ENCODE results near the gene MYO3B. TPM values are rescaled to one million over a fixed set of nuclear protein-coding genes. Genes with fewer than 3 reads are reported as not detected.
"Not testable (repeated sequence)": the region's sequence is repeated elsewhere in the genome, so short reads cannot be mapped to it uniquely, and the experiment has no call there.

MYO3B gene
- total RNA-seq, 1 donor from 2014 or later = not detected

- peaks cover 2% of the 10 kb centered on the region for H3K36me3 Mint-ChIP-seq (ENCODE audit: insufficient read depth)
- H3K4me3 Mint-ChIP-seq (ENCODE audit: low read depth) = no peak overlapping the region
These were observed 80.4 kb downstream of the MYO3B start for GRCh38 chr2:170258382-170258781.

GRCh38 chr2:170260188-170260587 lies 82.2 kb downstream of the MYO3B start:
- Mint-ChIP-seq H3K4me3 (ENCODE audit: low read depth) (no peak overlapping the region), H3K36me3 (ENCODE audit: insufficient read depth) (peaks cover 2% of the 10 kb centered on the region), H3K27me3 (no peaks in the 10 kb centered on the region), H3K4me1 (ENCODE audit: low read depth) (peaks cover 2% of the 10 kb centered on the region), H3K9me3 (ENCODE audit: low read depth) (peaks cover 48% of the 10 kb centered on the region), H3K27ac (no peak overlapping the region)
- DNase-seq (ENCODE audit: low spot score, unreplicated experiment) = no peak
- TF ChIP-seq, protein P1, sequence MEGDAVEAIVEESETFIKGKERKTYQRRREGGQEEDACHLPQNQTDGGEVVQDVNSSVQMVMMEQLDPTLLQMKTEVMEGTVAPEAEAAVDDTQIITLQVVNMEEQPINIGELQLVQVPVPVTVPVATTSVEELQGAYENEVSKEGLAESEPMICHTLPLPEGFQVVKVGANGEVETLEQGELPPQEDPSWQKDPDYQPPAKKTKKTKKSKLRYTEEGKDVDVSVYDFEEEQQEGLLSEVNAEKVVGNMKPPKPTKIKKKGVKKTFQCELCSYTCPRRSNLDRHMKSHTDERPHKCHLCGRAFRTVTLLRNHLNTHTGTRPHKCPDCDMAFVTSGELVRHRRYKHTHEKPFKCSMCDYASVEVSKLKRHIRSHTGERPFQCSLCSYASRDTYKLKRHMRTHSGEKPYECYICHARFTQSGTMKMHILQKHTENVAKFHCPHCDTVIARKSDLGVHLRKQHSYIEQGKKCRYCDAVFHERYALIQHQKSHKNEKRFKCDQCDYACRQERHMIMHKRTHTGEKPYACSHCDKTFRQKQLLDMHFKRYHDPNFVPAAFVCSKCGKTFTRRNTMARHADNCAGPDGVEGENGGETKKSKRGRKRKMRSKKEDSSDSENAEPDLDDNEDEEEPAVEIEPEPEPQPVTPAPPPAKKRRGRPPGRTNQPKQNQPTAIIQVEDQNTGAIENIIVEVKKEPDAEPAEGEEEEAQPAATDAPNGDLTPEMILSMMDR (IDR thresholded peaks at IDR 0.05; ENCODE audit: unreplicated experiment) = no peak

More at GRCh38 chr2:170258382-170258781, 80.4 kb downstream of the MYO3B start:
- no peaks in the 10 kb centered on the region for H3K27me3 Mint-ChIP-seq
- no peak for DNase-seq (ENCODE audit: low spot score, unreplicated experiment)
- peaks cover 4% of the 10 kb centered on the region for H3K4me1 Mint-ChIP-seq (ENCODE audit: low read depth)
- H3K9me3 Mint-ChIP-seq (ENCODE audit: low read depth) = peaks cover 37% of the 10 kb centered on the region
- H3K27ac Mint-ChIP-seq = no peak overlapping the region
- TF ChIP-seq, protein P1 (IDR thresholded peaks at IDR 0.05; ENCODE audit: unreplicated experiment) = no peak

- Mint-ChIP-seq H3K36me3 (ENCODE audit: insufficient read depth) (peaks cover 2% of the 10 kb centered on the region), H3K27me3 (no peaks in the 10 kb centered on the region), H3K9me3 (ENCODE audit: low read depth) (peaks cover 48% of the 10 kb centered on the region), H3K27ac (no peak overlapping the region), H3K4me1 (ENCODE audit: low read depth) (peaks cover 2% of the 10 kb centered on the region), H3K4me3 (ENCODE audit: low read depth) (no peak overlapping the region)
- DNase-seq (ENCODE audit: low spot score, unreplicated experiment) = no peak
- TF ChIP-seq, protein P1 (IDR thresholded peaks at IDR 0.05; ENCODE audit: unreplicated experiment) = no peak
These were observed 83.6 kb downstream of the MYO3B start for GRCh38 chr2:170261566-170261965.

- H3K4me1 Mint-ChIP-seq (ENCODE audit: low read depth) = peaks cover 2% of the 10 kb centered on the region
- no peaks in the 10 kb centered on the region for H3K27me3 Mint-ChIP-seq
- no peak for DNase-seq (ENCODE audit: low spot score, unreplicated experiment)
- peaks cover 2% of the 10 kb centered on the region for H3K36me3 Mint-ChIP-seq (ENCODE audit: insufficient read depth)
- peaks cover 41% of the 10 kb centered on the region for H3K9me3 Mint-ChIP-seq (ENCODE audit: low read depth)
- TF ChIP-seq, protein P1 (IDR thresholded peaks at IDR 0.05; ENCODE audit: unreplicated experiment) = no peak
- no peak overlapping the region for H3K27ac Mint-ChIP-seq
- no peak overlapping the region for H3K4me3 Mint-ChIP-seq (ENCODE audit: low read depth)
These were observed 84.4 kb downstream of the MYO3B start for GRCh38 chr2:170262343-170262742.

- Mint-ChIP-seq H3K36me3 (ENCODE audit: insufficient read depth) (peaks cover 2% of the 10 kb centered on the region), H3K27me3 (no peaks in the 10 kb centered on the region), H3K4me1 (ENCODE audit: low read depth) (no peaks in the 10 kb centered on the region), H3K4me3 (ENCODE audit: low read depth) (no peak overlapping the region), H3K9me3 (ENCODE audit: low read depth) (peaks cover 37% of the 10 kb centered on the region), H3K27ac (no peak overlapping the region)
- TF ChIP-seq, protein P1 (IDR thresholded peaks at IDR 0.05; ENCODE audit: unreplicated experiment) = no peak
- DNase-seq (ENCODE audit: low spot score, unreplicated experiment) = no peak
These were observed 84.9 kb downstream of the MYO3B start for GRCh38 chr2:170262806-170263205.

GRCh38 chr2:170263728-170264521 lies 86.0 kb downstream of the MYO3B start:
- H3K27ac Mint-ChIP-seq; H3K27me3 Mint-ChIP-seq; H3K36me3 Mint-ChIP-seq (ENCODE audit: insufficient read depth); DNase-seq (ENCODE audit: low spot score, unreplicated experiment); H3K4me1 Mint-ChIP-seq (ENCODE audit: low read depth); H3K4me3 Mint-ChIP-seq (ENCODE audit: low read depth): not testable (repeated sequence)
- peaks cover 37% of the 10 kb centered on the region for H3K9me3 Mint-ChIP-seq (ENCODE audit: low read depth)

Data from progenitor cell of endocrine pancreas (in vitro differentiated cells).